BE2C (cell line): Measurements from ENCODE around the gene MEIOSIN.

Experiments used
- DNase-seq: peaks from one replicate; pipeline ENCODE4 v3.0.0-alpha.2; 2020
- H3K27me3 ChIP-seq: fragments of 250-450 bp; sonication (Bioruptor Pico); 2 replicates; pipeline ENCODE4 v1.5.1; 2020; ENCODE audit warnings: mild to moderate bottlenecking
- H3K36me3 ChIP-seq: fragments of 250-450 bp; sonication (Bioruptor Pico); 2 replicates; pipeline ENCODE4 v1.5.1; 2020; ENCODE audit warnings: mild to moderate bottlenecking
- H3K4me1 ChIP-seq: fragments of 250-450 bp; sonication (Bioruptor Pico); 2 replicates; pipeline ENCODE4 v1.5.1; 2020
- H3K4me3 ChIP-seq: 2 replicates; pipeline ENCODE4 v1.5.1; 2011; ENCODE audit warnings: low read depth, low read length
- H3K9me3 ChIP-seq: fragments of 250-450 bp; sonication (Bioruptor Pico); 2 replicates; pipeline ENCODE4 v1.5.1; 2020
- TF ChIP-seq, protein P1 (sequence below): IDR thresholded peaks from 2 replicates; pipeline ENCODE4 v1.5.1; 2012; ENCODE audit warnings: mild to moderate bottlenecking, low read depth, low read length

The MEIOSIN gene

GRCh38 chr19:45780146-45780447 is 46.9 kb downstream of the MEIOSIN start:
- Histone ChIP-seq H3K36me3 (peaks cover 18% of the 10 kb centered on the region), H3K27me3 (no peaks in the 10 kb centered on the region), H3K4me1 (peaks cover 14% of the 10 kb centered on the region), H3K4me3 (no peak overlapping the region), H3K9me3 (no peaks in the 10 kb centered on the region)
- TF ChIP-seq, protein P1, sequence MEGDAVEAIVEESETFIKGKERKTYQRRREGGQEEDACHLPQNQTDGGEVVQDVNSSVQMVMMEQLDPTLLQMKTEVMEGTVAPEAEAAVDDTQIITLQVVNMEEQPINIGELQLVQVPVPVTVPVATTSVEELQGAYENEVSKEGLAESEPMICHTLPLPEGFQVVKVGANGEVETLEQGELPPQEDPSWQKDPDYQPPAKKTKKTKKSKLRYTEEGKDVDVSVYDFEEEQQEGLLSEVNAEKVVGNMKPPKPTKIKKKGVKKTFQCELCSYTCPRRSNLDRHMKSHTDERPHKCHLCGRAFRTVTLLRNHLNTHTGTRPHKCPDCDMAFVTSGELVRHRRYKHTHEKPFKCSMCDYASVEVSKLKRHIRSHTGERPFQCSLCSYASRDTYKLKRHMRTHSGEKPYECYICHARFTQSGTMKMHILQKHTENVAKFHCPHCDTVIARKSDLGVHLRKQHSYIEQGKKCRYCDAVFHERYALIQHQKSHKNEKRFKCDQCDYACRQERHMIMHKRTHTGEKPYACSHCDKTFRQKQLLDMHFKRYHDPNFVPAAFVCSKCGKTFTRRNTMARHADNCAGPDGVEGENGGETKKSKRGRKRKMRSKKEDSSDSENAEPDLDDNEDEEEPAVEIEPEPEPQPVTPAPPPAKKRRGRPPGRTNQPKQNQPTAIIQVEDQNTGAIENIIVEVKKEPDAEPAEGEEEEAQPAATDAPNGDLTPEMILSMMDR: no peak
- DNase-seq: no peak

DNA sequence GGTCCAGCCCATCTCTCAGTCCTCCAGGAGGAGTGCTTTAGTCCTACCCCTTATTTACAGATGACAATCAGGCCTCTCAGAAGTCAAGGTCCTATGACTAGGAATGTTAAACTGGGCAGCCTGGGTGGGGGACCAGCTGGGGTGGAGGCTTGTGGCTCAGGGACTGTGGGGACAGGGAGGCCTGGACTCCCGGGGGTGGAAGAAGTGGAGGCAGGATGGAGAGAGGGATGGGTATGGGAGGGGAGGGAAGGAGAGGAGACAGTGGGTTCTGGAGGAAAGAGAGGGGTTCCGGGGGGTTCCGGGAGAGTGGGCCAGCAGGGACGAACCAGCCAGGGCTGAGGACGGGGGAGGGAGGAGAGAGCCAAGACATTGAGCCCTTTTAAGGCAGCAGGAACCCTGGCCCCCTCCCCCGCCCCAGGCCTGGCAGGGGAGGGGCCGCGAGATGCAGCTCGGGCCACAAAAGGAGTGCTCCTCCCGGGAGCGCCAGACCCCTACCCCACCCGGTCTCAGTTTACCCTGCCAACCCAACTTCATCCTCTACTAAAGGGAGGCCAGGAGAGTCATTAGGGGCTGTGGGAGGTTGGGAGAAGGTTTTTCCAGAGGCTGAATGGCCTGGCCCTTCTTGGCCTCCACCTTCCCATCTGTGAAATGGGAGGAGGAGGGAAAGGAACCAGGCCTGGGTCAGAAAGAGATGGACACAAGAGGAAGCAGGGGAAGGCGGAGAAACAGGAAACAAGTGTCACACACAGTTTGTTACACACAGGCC is 47.4 kb downstream of the MEIOSIN start:
- peaks cover 14% of the 10 kb centered on the region for H3K4me1 ChIP-seq
- H3K9me3 ChIP-seq: no peaks in the 10 kb centered on the region
- no peak for DNase-seq
- TF ChIP-seq, protein P1: no peak
- peaks cover 19% of the 10 kb centered on the region for H3K36me3 ChIP-seq
- H3K27me3 ChIP-seq: no peaks in the 10 kb centered on the region
- no peak overlapping the region for H3K4me3 ChIP-seq

- TF ChIP-seq, protein P1: no peak
- Histone ChIP-seq H3K4me1 (peaks cover 14% of the 10 kb centered on the region), H3K4me3 (no peak overlapping the region), H3K36me3 (peaks cover 28% of the 10 kb centered on the region), H3K27me3 (no peaks in the 10 kb centered on the region), H3K9me3 (no peaks in the 10 kb centered on the region)
- peak; percentile 79 for DNase-seq
Observed at GRCh38 chr19:45781214-45782161, 48.2 kb downstream of the MEIOSIN start.

DNA sequence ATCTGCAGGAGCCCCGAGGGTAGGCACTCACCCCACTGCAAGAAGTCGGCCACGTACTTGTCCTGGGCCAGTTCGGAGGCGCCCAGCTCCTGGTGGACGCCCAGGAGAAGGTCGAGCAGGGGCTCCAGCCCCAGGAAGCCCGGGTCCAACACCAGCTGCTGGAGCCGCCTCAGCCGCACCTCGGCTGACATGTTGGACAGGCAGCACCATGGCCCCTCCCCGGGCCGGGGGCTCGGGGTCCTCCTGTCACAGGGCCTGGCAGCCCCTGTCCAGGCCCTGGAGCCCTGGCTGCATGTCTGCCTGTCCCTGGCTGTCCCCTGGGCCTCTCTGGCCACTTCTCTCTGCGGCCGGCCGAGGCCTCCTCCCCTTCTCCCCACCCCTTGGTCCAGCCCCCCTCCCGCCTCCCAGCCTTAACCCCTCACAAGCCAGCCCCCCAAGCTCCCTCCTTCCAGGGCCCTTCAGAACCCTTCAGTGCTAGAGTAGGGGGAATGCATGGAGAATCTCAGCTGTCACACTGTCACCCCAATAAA is 49.0 kb downstream of the MEIOSIN start, which contains the start of gene DMPK:
TSS of gene DMPK (minus strand) at position 329 of the 530 bp plus-strand sequence. CDS start at position 191, 138 bp downstream.
- H3K4me1 ChIP-seq: peaks cover 14% of the 10 kb centered on the region
- DNase-seq: no peak
- H3K9me3 ChIP-seq: no peaks in the 10 kb centered on the region
- TF ChIP-seq, protein P1: no peak
- peaks cover 26% of the 10 kb centered on the region for H3K36me3 ChIP-seq
- no peaks in the 10 kb centered on the region for H3K27me3 ChIP-seq
- no peak within 1 kb of the TSS for H3K4me3 ChIP-seq

GRCh38 chr19:45782820-45783785 is 49.9 kb downstream of the MEIOSIN start:
- Histone ChIP-seq H3K27me3 (no peaks in the 10 kb centered on the region), H3K4me1 (peaks cover 14% of the 10 kb centered on the region), H3K9me3 (no peaks in the 10 kb centered on the region), H3K36me3 (peaks cover 20% of the 10 kb centered on the region), H3K4me3 (no peak overlapping the region)
- no peak for DNase-seq
- TF ChIP-seq, protein P1: no peak
